GM18858 (cell line): ENCODE results near the gene EIF4EBP2.

Experiments used
- ATAC-seq: cut with Tn5 transposase; IDR thresholded peaks from one replicate; pipeline ENCODE4 v1.9.1; 2021; ENCODE audit not compliant: unreplicated experiment

EIF4EBP2 gene, protein sequence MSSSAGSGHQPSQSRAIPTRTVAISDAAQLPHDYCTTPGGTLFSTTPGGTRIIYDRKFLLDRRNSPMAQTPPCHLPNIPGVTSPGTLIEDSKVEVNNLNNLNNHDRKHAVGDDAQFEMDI

GRCh38 chr10:70404036-70404786 lies at the start of gene EIF4EBP2:
Gene EIF4EBP2, plus strand, starts transcription at chr10:70404145. Its CDS starts 257 bp downstream, at chr10:70404402.
- peak; percentile 70 for ATAC-seq

DNA sequence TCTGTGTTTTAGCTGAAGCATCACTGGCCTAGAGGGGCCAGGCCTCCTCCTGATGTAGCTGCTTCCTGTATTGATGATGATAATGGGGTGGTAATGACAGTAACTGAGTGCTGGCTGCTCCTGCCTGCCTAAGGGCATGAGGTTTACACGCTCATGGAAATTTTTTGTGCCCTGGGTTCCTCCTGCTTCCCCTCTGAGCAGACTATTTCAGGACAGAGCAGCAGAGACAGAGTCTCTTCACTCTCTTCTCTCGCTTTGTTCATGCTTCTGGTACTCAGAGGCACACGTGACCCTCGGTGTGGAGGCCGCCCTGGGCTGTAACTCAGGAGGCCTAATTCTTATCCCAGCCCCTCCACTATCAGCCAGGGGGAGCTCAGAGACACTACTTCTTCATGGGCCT lies 49.4 kb upstream of the EIF4EBP2 start:
- no peak for ATAC-seq

DNA sequence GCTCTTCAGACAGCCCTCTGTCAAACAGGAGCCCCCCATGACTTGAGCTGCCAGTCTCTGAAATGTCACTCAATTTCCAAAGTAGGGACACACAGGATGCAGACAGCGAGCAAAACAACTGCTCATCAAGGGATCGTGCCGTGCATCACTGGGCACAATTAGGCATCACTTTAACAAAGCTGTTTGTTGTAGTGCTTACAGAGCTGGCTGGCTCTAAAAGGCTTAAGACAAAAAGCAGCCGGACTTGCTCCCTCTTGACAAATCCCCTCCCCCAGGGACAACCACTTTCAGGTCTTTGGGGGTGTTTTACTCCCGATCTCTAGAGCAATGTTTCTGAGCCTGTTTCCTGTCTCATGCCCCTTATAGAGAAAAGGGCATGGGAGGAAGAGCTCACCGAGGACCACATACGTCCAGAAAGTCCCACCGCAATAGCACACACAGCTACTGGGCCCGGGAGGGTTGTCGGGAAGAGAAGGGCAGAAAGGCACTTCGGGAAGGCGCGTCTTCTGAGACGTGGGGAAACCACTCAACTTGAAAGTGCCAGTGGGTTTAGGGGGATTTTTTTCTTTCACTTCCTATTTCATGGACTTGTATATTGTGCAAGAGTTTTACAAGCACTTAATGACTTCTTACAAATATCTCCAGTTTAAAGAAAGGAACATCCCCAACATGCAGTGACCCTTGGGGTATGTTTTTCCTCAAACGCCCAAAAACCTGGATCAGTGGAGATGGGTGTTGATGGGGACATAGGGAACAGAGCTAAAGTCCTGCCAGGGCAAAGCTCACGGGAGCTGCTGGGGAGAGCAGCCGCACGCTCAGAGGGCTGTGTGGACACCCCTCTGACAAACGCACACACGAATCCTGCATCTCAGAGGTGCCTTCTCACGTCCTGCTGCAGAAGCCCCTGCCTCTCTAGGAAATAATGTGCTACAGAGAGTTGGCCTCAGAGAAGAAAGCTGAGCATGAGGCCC lies 48.6 kb upstream of the EIF4EBP2 start:
- ATAC-seq, result peak; percentile 55

DNA sequence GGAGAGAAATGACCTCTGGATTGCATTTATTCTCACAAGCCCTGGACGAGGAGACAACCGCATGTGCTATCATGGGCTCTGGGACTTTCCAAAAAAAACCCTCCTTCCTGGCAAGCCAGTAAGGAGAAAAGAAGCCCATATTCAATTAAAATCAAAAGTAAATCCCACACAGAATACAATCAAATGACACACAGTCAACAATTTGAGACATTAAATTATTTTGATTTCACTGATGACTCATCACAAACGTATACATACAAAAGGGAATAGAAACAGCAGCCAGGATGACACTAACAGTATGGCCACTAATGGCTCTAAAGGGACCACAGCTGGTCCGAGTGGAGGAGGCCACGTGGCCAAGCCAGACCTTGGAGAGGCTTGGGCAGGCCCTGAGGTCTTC lies 46.4 kb upstream of the EIF4EBP2 start:
- no peak for ATAC-seq

DNA sequence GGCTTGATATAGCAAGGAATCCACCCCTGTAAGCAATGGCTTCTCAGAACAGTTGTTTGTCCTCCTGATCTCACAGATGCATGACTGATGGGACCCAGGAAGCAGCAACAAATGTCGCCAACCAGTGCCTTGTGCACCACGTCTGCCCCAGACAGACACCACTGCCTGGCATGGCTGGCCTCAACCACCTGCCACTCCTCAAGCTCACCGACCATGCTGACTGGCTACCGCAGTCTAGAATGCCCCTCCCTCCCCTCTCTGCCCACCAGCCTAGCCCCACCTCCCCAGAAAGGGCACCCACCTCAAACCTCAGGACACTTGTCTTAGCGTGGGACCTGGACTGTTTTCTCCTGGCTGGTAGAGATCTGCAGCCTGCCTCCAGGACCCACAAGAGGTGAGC lies 45.5 kb upstream of the EIF4EBP2 start:
- ATAC-seq, result no peak

- ATAC-seq, result no peak
Observed at GRCh38 chr10:70359017-70359550, 44.9 kb upstream of the EIF4EBP2 start.

- ATAC-seq, result no peak
Observed at GRCh38 chr10:70360215-70360614, 43.7 kb upstream of the EIF4EBP2 start.

DNA sequence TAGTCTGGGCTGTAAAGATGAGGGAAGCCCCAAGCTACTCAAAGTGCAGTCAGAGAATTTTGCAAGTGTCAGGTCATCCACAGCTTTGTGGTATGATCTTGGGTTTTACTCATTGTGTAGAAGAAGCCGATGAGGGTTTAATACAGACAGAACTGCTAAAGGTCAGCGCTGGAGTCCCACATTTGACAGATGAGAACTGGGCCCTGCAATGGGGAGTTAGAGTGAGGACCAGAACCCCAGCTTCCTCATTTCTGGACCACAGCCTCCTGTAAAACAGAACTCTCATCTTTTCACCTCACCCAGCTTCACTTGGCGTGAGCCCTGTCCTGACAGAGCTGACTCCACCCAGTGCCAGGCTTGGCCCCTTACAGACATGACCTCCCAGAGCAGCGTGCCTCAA lies 41.6 kb upstream of the EIF4EBP2 start:
- ATAC-seq, result no peak

DNA sequence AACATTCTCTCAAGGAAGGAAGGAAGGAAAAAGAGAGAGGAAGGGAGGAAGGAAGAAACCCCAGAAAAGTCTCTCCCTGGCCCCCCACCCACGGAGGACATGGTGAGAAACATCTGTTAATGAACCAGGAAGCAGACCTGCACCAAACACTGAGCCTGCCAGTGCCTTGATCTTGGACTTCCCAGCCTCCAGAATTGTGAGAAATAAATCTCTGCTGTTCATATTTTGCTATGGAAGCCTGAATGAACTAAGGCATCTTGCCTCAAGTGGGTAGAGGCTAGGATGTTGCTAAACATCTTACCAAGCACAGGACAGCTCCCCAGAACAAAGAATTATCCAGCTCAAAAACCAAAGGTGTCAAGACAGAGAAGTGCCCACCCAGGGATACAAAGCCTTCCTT lies 40.7 kb upstream of the EIF4EBP2 start:
- no peak for ATAC-seq

DNA sequence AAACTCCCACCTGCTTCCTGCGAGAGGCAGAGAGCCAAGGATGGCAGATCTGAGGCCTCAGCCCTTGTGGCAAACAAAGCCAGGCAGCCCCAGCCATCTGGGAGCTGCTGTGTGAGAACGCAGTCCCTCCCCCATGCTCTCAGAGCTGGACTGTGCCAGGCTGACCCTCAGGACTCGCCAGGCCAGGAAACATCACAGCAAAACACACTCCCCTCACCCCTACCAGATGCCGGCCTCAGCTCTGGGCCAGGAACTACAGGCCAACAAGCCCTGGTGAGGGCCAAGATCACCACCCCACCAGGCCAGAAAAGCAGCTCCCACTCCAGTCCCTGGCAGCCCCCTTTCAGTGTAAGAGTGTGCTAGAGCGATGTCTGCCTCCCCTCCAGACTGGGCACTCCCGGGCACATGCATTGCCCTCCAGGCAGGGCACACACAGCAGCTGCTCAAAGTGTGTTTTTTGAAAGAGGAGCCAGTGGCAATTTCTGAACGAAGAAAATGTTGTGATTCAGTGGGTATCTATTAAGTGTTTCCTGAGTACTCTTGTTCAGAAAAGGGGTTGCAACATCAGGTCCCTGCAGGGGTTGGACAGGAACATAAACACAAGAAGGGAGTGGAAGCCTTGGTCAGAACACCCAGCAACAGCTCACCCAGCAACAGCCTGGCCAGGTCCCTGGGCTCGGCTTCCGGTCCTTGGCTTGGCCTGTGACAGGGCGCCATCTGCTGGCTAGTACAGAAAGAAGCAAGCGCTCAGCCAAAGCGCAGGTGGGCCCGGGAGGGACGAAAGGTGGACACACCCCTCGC lies 39.8 kb upstream of the EIF4EBP2 start:
- ATAC-seq, result peak; percentile 85

GRCh38 chr10:70364772-70365091 lies 39.2 kb upstream of the EIF4EBP2 start:
- ATAC-seq, result no peak

DNA sequence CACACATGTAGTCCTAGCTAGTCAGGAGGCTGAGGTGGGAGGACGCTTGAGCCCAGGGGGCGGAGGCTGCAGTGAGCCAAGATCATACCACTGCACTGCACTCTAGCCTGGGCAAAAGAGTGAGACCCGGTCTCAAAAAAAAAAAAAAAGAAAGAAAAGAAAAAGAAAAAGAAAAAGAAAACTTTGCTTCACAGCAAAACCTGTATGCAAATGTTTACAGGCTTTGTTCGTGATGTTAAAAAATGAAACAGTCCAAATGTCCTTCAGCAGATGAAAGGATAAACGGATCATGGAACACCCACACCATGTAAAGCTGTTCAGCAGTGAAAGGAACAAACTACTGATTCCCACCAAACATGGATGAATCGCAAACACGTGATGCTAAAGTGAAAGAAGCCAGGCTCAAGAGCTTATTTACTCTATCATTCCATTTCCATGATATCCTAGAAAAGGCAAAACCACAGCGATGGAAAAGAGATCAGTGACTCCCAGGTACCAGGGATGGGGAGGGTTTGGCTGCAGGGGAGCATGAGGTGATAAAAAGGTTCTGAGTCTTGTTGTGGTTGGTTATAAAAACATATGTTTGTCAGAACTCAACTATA lies 36.6 kb upstream of the EIF4EBP2 start:
- ATAC-seq, result no peak

DNA sequence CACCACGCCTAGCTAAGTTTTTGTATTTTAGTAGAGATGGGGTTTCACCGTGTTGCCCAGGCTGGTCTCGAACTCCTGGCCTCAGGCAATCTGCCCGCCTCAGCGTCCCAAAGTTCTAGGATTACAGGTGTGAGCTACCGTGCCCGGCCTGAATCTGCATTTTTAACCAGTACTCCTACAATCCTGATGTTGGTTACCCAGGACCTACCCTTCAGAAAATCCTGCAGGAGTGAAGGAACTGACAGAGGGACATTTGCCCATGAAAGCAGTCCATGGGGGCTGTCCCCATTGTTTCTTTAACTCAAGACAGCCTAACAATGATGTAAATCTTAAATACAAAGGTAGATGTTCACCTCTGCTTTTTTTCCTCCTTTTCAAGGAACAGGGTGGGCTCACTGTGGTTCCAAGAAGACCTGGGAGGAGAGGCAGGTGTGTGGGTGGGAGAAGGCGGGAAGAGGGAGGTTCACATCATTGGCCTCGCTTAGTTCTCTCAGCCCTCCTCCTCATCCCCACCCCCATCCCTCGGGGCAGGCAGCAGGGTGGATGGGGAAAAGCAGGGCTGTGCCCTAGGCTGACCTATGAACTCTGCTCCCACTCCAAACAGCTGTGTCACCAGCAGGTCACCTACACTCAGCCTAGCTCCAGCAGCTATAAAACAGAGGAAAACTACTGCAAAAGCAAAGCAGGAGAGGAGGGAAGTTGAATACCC lies 35.0 kb upstream of the EIF4EBP2 start:
- no peak for ATAC-seq

DNA sequence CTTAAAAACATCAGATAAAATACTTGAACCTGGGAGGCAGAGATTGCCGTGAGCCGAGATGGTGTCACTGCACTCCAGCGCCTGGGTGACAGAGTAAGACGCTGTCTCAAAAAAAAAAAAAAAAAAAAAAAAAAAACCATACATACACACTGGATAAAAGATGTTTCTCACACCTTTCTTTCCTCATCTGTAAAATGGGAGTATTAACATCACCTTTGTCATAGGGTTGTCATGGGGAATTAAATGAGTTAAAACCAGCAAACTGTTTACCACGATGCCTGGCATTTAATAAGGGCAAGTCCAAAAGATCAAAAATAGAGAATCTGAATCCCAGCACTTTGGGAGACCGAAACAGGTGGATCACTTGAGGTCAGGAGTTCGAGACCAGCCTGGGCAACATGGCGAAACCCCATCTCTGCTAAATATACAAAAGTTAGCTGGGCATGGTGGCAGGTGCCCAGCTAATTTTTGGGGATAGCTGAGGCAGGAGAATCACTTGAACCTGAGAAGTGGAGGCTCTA lies 34.4 kb upstream of the EIF4EBP2 start:
- no peak for ATAC-seq

- ATAC-seq, result no peak
Observed at GRCh38 chr10:70370766-70371165, 33.2 kb upstream of the EIF4EBP2 start.

- no peak for ATAC-seq
Observed at GRCh38 chr10:70371846-70372245, 32.1 kb upstream of the EIF4EBP2 start.

DNA sequence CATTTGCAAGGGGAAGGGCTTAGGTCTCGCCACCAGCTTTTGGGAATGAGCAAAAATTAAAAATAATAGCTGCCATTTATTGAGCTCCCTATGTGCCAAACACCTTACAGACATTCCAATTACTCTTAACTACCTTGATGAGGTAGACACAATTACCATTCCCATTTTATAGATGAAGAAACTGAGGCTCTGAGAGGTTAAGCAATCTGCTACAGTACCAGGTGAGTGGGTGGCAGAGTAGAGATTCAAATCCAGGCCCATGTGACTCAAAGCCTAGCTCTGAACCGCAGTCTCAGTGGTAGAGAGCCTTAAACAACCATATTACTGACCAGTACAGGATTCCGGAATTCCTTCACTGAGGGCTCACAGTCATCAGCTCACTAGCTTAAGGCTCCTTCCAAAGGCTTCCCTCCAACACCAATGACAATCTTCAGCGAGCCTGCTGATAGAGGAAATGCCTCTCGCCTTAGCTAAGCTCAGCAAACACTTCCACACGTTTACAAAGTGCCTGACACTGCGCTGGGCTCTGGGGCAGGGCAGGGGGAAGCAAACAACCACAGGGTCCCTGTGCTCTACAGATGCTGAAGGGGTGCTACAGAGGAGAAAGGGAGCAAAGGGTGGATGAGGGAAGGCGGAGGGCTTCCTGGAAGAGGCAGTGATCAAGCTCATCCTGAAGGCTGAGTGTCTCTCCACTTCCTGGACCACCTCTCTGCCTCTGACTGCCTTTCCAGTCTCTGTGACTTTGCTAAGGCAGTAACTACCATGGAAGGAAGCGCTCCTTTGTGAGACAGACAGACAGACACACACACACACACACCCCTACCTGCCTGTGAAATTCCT lies 28.9 kb upstream of the EIF4EBP2 start:
- no peak for ATAC-seq
